ENCODE data around the gene JHY.
"Not testable (repeated sequence)": the region's sequence is repeated elsewhere in the genome, so short reads cannot be mapped to it uniquely, and the experiment has no call there.

Gene JHY

GRCh38 chr11:122861631-122862030 lies 20.9 kb upstream of the JHY start:
- Mint-ChIP-seq H3K27ac (no peak overlapping the region), H3K9me3 (no peaks in the 10 kb centered on the region), H3K4me1 (ENCODE audit: low read depth) (peaks cover 4% of the 10 kb centered on the region), H3K4me3 (no peak overlapping the region), H3K36me3 (ENCODE audit: low read depth) (no peaks in the 10 kb centered on the region), H3K27me3 (ENCODE audit: low read depth) (peaks cover 36% of the 10 kb centered on the region)

GRCh38 chr11:122862091-122862490 lies 20.5 kb upstream of the JHY start:
- peaks cover 38% of the 10 kb centered on the region for H3K27me3 Mint-ChIP-seq (ENCODE audit: low read depth)
- H3K4me1 Mint-ChIP-seq (ENCODE audit: low read depth), result no peaks in the 10 kb centered on the region
- no peaks in the 10 kb centered on the region for H3K36me3 Mint-ChIP-seq (ENCODE audit: low read depth)
- no peaks in the 10 kb centered on the region for H3K9me3 Mint-ChIP-seq
- no peak overlapping the region for H3K27ac Mint-ChIP-seq
- no peak overlapping the region for H3K4me3 Mint-ChIP-seq

GRCh38 chr11:122863154-122863553 lies 19.4 kb upstream of the JHY start:
- H3K4me3 Mint-ChIP-seq; H3K4me1 Mint-ChIP-seq (ENCODE audit: low read depth); H3K36me3 Mint-ChIP-seq (ENCODE audit: low read depth): not testable (repeated sequence)

GRCh38 chr11:122863704-122864326 lies 18.7 kb upstream of the JHY start:
- Mint-ChIP-seq H3K9me3 (no peaks in the 10 kb centered on the region), H3K27ac (no peak overlapping the region), H3K36me3 (ENCODE audit: low read depth) (no peaks in the 10 kb centered on the region), H3K4me3 (no peak overlapping the region), H3K4me1 (ENCODE audit: low read depth) (no peaks in the 10 kb centered on the region), H3K27me3 (ENCODE audit: low read depth) (peaks cover 40% of the 10 kb centered on the region)

More at GRCh38 chr11:122863154-122863553, 19.4 kb upstream of the JHY start:
- H3K27ac Mint-ChIP-seq, H3K9me3 Mint-ChIP-seq: not testable (repeated sequence)
- peaks cover 40% of the 10 kb centered on the region for H3K27me3 Mint-ChIP-seq (ENCODE audit: low read depth)

GRCh38 chr11:122864386-122865115 lies 18.0 kb upstream of the JHY start:
- H3K36me3 Mint-ChIP-seq (ENCODE audit: low read depth), result no peaks in the 10 kb centered on the region
- H3K27me3 Mint-ChIP-seq (ENCODE audit: low read depth), result peaks cover 40% of the 10 kb centered on the region
- H3K4me1 Mint-ChIP-seq (ENCODE audit: low read depth), result no peaks in the 10 kb centered on the region
- no peak overlapping the region for H3K27ac Mint-ChIP-seq
- H3K4me3 Mint-ChIP-seq, result no peak overlapping the region
- H3K9me3 Mint-ChIP-seq, result no peaks in the 10 kb centered on the region

GRCh38 chr11:122869622-122870021 lies 12.9 kb upstream of the JHY start:
- Mint-ChIP-seq H3K27me3 (ENCODE audit: low read depth) (peaks cover 22% of the 10 kb centered on the region), H3K9me3 (no peaks in the 10 kb centered on the region), H3K27ac (no peak overlapping the region), H3K4me1 (ENCODE audit: low read depth) (no peaks in the 10 kb centered on the region), H3K4me3 (no peak overlapping the region), H3K36me3 (ENCODE audit: low read depth) (no peaks in the 10 kb centered on the region)

- H3K27ac Mint-ChIP-seq, result no peak overlapping the region
- H3K36me3 Mint-ChIP-seq (ENCODE audit: low read depth), result no peaks in the 10 kb centered on the region
Measured at GRCh38 chr11:122871302-122871701, 11.3 kb upstream of the JHY start.

GRCh38 chr11:122872046-122872445 lies 10.5 kb upstream of the JHY start:
- Mint-ChIP-seq H3K9me3 (no peaks in the 10 kb centered on the region), H3K27me3 (ENCODE audit: low read depth) (peaks cover 9% of the 10 kb centered on the region), H3K4me1 (ENCODE audit: low read depth) (peaks cover 3% of the 10 kb centered on the region), H3K36me3 (ENCODE audit: low read depth) (no peaks in the 10 kb centered on the region), H3K4me3 (no peak overlapping the region), H3K27ac (no peak overlapping the region)

More at GRCh38 chr11:122871302-122871701, 11.3 kb upstream of the JHY start:
- Mint-ChIP-seq H3K4me1 (ENCODE audit: low read depth) (peaks cover 3% of the 10 kb centered on the region), H3K4me3 (no peak overlapping the region), H3K9me3 (no peaks in the 10 kb centered on the region), H3K27me3 (ENCODE audit: low read depth) (peaks cover 11% of the 10 kb centered on the region)

GRCh38 chr11:122874991-122875390 lies 7.6 kb upstream of the JHY start:
- Mint-ChIP-seq H3K4me1 (ENCODE audit: low read depth) (peaks cover 10% of the 10 kb centered on the region), H3K4me3 (no peak overlapping the region), H3K27me3 (ENCODE audit: low read depth) (no peaks in the 10 kb centered on the region), H3K9me3 (no peaks in the 10 kb centered on the region), H3K27ac (no peak overlapping the region), H3K36me3 (ENCODE audit: low read depth) (no peaks in the 10 kb centered on the region)

- no peaks in the 10 kb centered on the region for H3K36me3 Mint-ChIP-seq (ENCODE audit: low read depth)
Measured at GRCh38 chr11:122877732-122878131, 4.8 kb upstream of the JHY start.

GRCh38 chr11:122879785-122880184 lies 2.8 kb upstream of the JHY start:
- no peaks in the 10 kb centered on the region for H3K9me3 Mint-ChIP-seq
- H3K27me3 Mint-ChIP-seq (ENCODE audit: low read depth), result peaks cover 17% of the 10 kb centered on the region
- H3K36me3 Mint-ChIP-seq (ENCODE audit: low read depth), result no peaks in the 10 kb centered on the region
- H3K27ac Mint-ChIP-seq, result no peak overlapping the region
- H3K4me1 Mint-ChIP-seq (ENCODE audit: low read depth), result peaks cover 16% of the 10 kb centered on the region
- H3K4me3 Mint-ChIP-seq, result no peak overlapping the region

More at GRCh38 chr11:122877732-122878131, 4.8 kb upstream of the JHY start:
- peak overlapping the region; percentile 48 for H3K4me3 Mint-ChIP-seq
- H3K27ac Mint-ChIP-seq, result peak overlapping the region; percentile 49
- no peaks in the 10 kb centered on the region for H3K9me3 Mint-ChIP-seq
- H3K27me3 Mint-ChIP-seq (ENCODE audit: low read depth), result peaks cover 12% of the 10 kb centered on the region
- H3K4me1 Mint-ChIP-seq (ENCODE audit: low read depth), result peaks cover 11% of the 10 kb centered on the region

GRCh38 chr11:122882857-122883645 lies 492 bp downstream of the JHY start:
- peaks cover 10% of the 10 kb centered on the region for H3K4me1 Mint-ChIP-seq (ENCODE audit: low read depth)
- no peaks in the 10 kb centered on the region for H3K9me3 Mint-ChIP-seq
- H3K4me3 Mint-ChIP-seq, result peak overlapping the region; percentile 73
- H3K27me3 Mint-ChIP-seq (ENCODE audit: low read depth), result peaks cover 17% of the 10 kb centered on the region
- peak overlapping the region; percentile 65 for H3K27ac Mint-ChIP-seq
- no peaks in the 10 kb centered on the region for H3K36me3 Mint-ChIP-seq (ENCODE audit: low read depth)

GRCh38 chr11:122883646-122883979 lies 1.1 kb downstream of the JHY start:
- Mint-ChIP-seq H3K27ac (peak overlapping the region; percentile 65), H3K4me3 (peak overlapping the region; percentile 73), H3K36me3 (ENCODE audit: low read depth) (no peaks in the 10 kb centered on the region), H3K9me3 (no peaks in the 10 kb centered on the region), H3K4me1 (ENCODE audit: low read depth) (peaks cover 8% of the 10 kb centered on the region), H3K27me3 (ENCODE audit: low read depth) (peaks cover 17% of the 10 kb centered on the region)

- H3K36me3 Mint-ChIP-seq (ENCODE audit: low read depth), result no peaks in the 10 kb centered on the region
- H3K4me3 Mint-ChIP-seq, result no peak overlapping the region
- H3K27me3 Mint-ChIP-seq (ENCODE audit: low read depth), result peaks cover 5% of the 10 kb centered on the region
- peaks cover 6% of the 10 kb centered on the region for H3K4me1 Mint-ChIP-seq (ENCODE audit: low read depth)
- no peaks in the 10 kb centered on the region for H3K9me3 Mint-ChIP-seq
- no peak overlapping the region for H3K27ac Mint-ChIP-seq
Measured at GRCh38 chr11:122888162-122888561, 5.6 kb downstream of the JHY start.

GRCh38 chr11:122893131-122893530 lies 10.6 kb downstream of the JHY start:
- Mint-ChIP-seq H3K4me3 (no peak overlapping the region), H3K4me1 (ENCODE audit: low read depth) (no peaks in the 10 kb centered on the region), H3K9me3 (no peaks in the 10 kb centered on the region)

More at GRCh38 chr11:122893131-122893530, 10.6 kb downstream of the JHY start:
- no peaks in the 10 kb centered on the region for H3K36me3 Mint-ChIP-seq (ENCODE audit: low read depth)
- no peaks in the 10 kb centered on the region for H3K27me3 Mint-ChIP-seq (ENCODE audit: low read depth)
- H3K27ac Mint-ChIP-seq, result no peak overlapping the region
